SK-N-SH (cell line): Measurements from ENCODE around the gene TMEM63B. TPM values are rescaled to one million over a fixed set of nuclear protein-coding genes. Genes with fewer than 3 reads are reported as not detected.

Experiments
- CTCF ChIA-PET: fragments of 300-600, 350-600 bp; formaldehyde crosslinking; extraction: SDS; loops from one replicate; lab custom pipeline; 2021; lab: Yijun Ruan, JAX
- POLR2A ChIA-PET: fragments of 350-600 bp; sonication (Branson Sonifier 250); formaldehyde crosslinking; extraction: SDS; loops from one replicate; lab custom pipeline; 2020; ENCODE audit warnings: antibody characterized with exemption, inconsistent platforms; lab: Yijun Ruan, JAX
- DNase-seq: peaks from one replicate; pipeline ENCODE4 v3.0.0; 2012
- H2AFZ ChIP-seq: fragments of 200-600 bp; sonication (generic); 2 replicates; pipeline ENCODE4 v1.8.1; 2016; ENCODE audit warnings: antibody characterized with exemption, mild to moderate bottlenecking, low read depth
- H3F3A ChIP-seq: fragments of 200-600 bp; sonication (generic); replicated peaks from 2 replicates; pipeline ENCODE3; 2016; ENCODE audit warnings: antibody characterized with exemption, mild to moderate bottlenecking; ENCODE audit not compliant: insufficient read depth
- H3K27ac ChIP-seq, 2 experiments: fragments of 200-500 bp in 1 of 2; fragments of 200-600 bp in 1 of 2; sonication (Bioruptor generic) in 1 of 2; sonication (generic), shearing (Covaris generic) in 1 of 2; 2 replicates each; pipeline versions ENCODE4 v1.5.1 to v1.6.1; 2014 to 2016; ENCODE audit warnings: low read depth in 2 of 2, inconsistent platforms in 1 of 2, low read length in 1 of 2, mild to moderate bottlenecking in 1 of 2, mixed read lengths in 1 of 2
- H3K27me3 ChIP-seq: fragments of 200-600 bp; sonication (generic), shearing (Covaris generic); 2 replicates; pipeline ENCODE4 v1.6.1; 2016; ENCODE audit warnings: mixed run types; ENCODE audit not compliant: insufficient read depth
- H3K36me3 ChIP-seq, 2 experiments: fragments of 200-500 bp in 1 of 2; fragments of 200-600 bp in 1 of 2; sonication (Bioruptor generic) in 1 of 2; sonication (generic) in 1 of 2; replicated peaks in 1 of 2; 2 replicates each; pipeline versions ENCODE3 to v1.5.1; 2014 to 2016; ENCODE audit warnings: low read length in 1 of 2, mild to moderate bottlenecking in 1 of 2; ENCODE audit not compliant: insufficient read depth in 2 of 2, control insufficient read depth in 1 of 2
- H3K4me1 ChIP-seq, 2 experiments: fragments of 200-500 bp in 1 of 2; fragments of 200-600 bp in 1 of 2; sonication (Bioruptor generic) in 1 of 2; sonication (generic), shearing (Covaris generic) in 1 of 2; 2 replicates each; pipeline versions ENCODE4 v1.5.1 to v1.6.1; 2014 to 2016; ENCODE audit warnings: low read depth in 1 of 2, low read length in 1 of 2, mixed run types in 1 of 2; ENCODE audit not compliant: insufficient read depth in 2 of 2, control insufficient read depth in 1 of 2
- H3K4me2 ChIP-seq: fragments of 200-600 bp; sonication (generic), shearing (Covaris generic); 2 replicates; pipeline ENCODE4 v1.6.1; 2017; ENCODE audit warnings: mixed run types
- H3K4me3 ChIP-seq, 2 experiments: fragments of 200-500 bp in 1 of 2; fragments of 200-600 bp in 1 of 2; sonication (Bioruptor generic) in 1 of 2; sonication (generic), shearing (Covaris generic) in 1 of 2; 2 replicates each; pipeline versions ENCODE4 v1.5.1 to v1.8.1; 2014 to 2016; ENCODE audit warnings: low read depth in 2 of 2, inconsistent platforms in 1 of 2, low read length in 1 of 2, mild to moderate bottlenecking in 1 of 2, mixed read lengths in 1 of 2, moderate library complexity in 1 of 2
- H3K79me2 ChIP-seq: fragments of 200-600 bp; sonication (generic); 2 replicates; pipeline ENCODE4 v1.8.1; 2017; ENCODE audit warnings: mild to moderate bottlenecking; ENCODE audit not compliant: insufficient read depth
- H3K9ac ChIP-seq: fragments of 200-600 bp; sonication (generic); 2 replicates; pipeline ENCODE4 v1.6.1; 2017; ENCODE audit warnings: mixed run types
- H3K9me2 ChIP-seq: fragments of 200-600 bp; sonication (generic); 2 replicates; pipeline ENCODE4 v1.6.1; 2017; ENCODE audit warnings: mixed run types
- H3K9me3 ChIP-seq: fragments of 200-600 bp; sonication (generic); 2 replicates; pipeline ENCODE4 v1.6.1; 2017; ENCODE audit warnings: mixed run types, mild to moderate bottlenecking, moderate library complexity
- H4K20me1 ChIP-seq: fragments of 200-600 bp; sonication (generic); 2 replicates; pipeline ENCODE4 v1.6.1; 2017; ENCODE audit warnings: mild to moderate bottlenecking, mixed run types; ENCODE audit not compliant: insufficient read depth
- CHD2 ChIP-seq: fragments of 150-350 bp; IDR thresholded peaks from 2 replicates; pipeline ENCODE4 v1.6.1; 2018; ENCODE audit warnings: low read length; ENCODE audit not compliant: partially characterized antibody
- ELF1 ChIP-seq: IDR thresholded peaks from 2 replicates; pipeline ENCODE4 v1.4.0; 2012
- EP300 ChIP-seq, 2 experiments: IDR thresholded peaks; 2 replicates each; pipeline versions ENCODE4 v1.4.0 to v1.6.1; 2012; ENCODE audit warnings: borderline replicate concordance in 1 of 2, low read depth in 1 of 2, low read length in 1 of 2
- EZH2phosphoT487 ChIP-seq: fragments of 200-600 bp; sonication (generic); IDR thresholded peaks from 2 replicates; pipeline ENCODE4 v1.6.1; 2017; ENCODE audit warnings: low read depth, mixed run types, mild to moderate bottlenecking, antibody characterized with exemption, moderate library complexity, borderline replicate concordance
- FOSL2 ChIP-seq: IDR thresholded peaks from 2 replicates; pipeline ENCODE4 v1.4.0; 2012; ENCODE audit warnings: low read depth, mild to moderate bottlenecking, moderate library complexity, borderline replicate concordance
- GABPA ChIP-seq: IDR thresholded peaks from 2 replicates; pipeline ENCODE4 v1.4.0; 2012; ENCODE audit warnings: low read depth, mild to moderate bottlenecking
- MAX ChIP-seq: IDR thresholded peaks from 2 replicates; pipeline ENCODE4 v1.4.0; 2012; ENCODE audit warnings: low read depth
- NFIC ChIP-seq: IDR thresholded peaks from 2 replicates; pipeline ENCODE4 v1.4.0; 2012; ENCODE audit warnings: borderline replicate concordance
- NRF1 ChIP-seq: IDR thresholded peaks from 2 replicates; pipeline ENCODE4 v1.6.1; 2012; ENCODE audit warnings: low read depth, mild to moderate bottlenecking, low read length
- RAD21 ChIP-seq: IDR thresholded peaks from 2 replicates; pipeline ENCODE4 v1.6.1; 2012; ENCODE audit warnings: mild to moderate bottlenecking, low read length
- RCOR1 ChIP-seq: fragments of 150-350 bp; IDR thresholded peaks from 2 replicates; pipeline ENCODE4 v1.6.1; 2017; ENCODE audit warnings: antibody characterized with exemption, low read length
- RFX5 ChIP-seq: IDR thresholded peaks from 2 replicates; pipeline ENCODE4 v1.6.1; 2012; ENCODE audit warnings: mild to moderate bottlenecking, improper control_type of control experiment, low read length
- SMC3 ChIP-seq: IDR thresholded peaks from 2 replicates; pipeline ENCODE4 v1.6.1; 2012; ENCODE audit warnings: low read depth, low read length, improper control_type of control experiment
- TAF1 ChIP-seq: IDR thresholded peaks from 2 replicates; pipeline ENCODE4 v1.6.1; 2012; ENCODE audit warnings: low read depth, mild to moderate bottlenecking, low read length, moderate library complexity, borderline replicate concordance
- TCF12 ChIP-seq: IDR thresholded peaks from 2 replicates; pipeline ENCODE4 v1.4.0; 2012
- TEAD4 ChIP-seq: IDR thresholded peaks from 2 replicates; pipeline ENCODE4 v1.4.0; 2012; ENCODE audit warnings: mild to moderate bottlenecking, borderline replicate concordance; ENCODE audit not compliant: insufficient read depth
- USF1 ChIP-seq: IDR thresholded peaks from 2 replicates; pipeline ENCODE4 v1.4.0; 2012; ENCODE audit warnings: low read depth, borderline replicate concordance
- YY1 ChIP-seq: IDR thresholded peaks from 2 replicates; pipeline ENCODE4 v1.4.0; 2012; ENCODE audit warnings: low read depth, mild to moderate bottlenecking
- WGBS: methylation state at CpG from one replicate; pipeline ENCODE4 v1.1.6; 2017; ENCODE audit warnings: low lambda C conversion rate; 5-methylcytosine and 5-hydroxymethylcytosine counted together
- polyA plus RNA-seq, 3 experiments: library from polyadenylated mRNA; depleted of rRNA; stranded (reverse); fragments of >200 nt; gene quantifications; 2 replicates each; pipeline ENCODE4 v1.2.3, GENCODE V29; 2012
- TF ChIP-seq, protein P1 (sequence below): IDR thresholded peaks from 2 replicates; pipeline ENCODE4 v1.4.0; 2012; ENCODE audit warnings: low read depth, borderline replicate concordance
- TF ChIP-seq, protein P2 (sequence below): IDR thresholded peaks from 2 replicates; pipeline ENCODE4; 2012
- TF ChIP-seq, protein P3 (sequence below): fragments of 150-350 bp; IDR thresholded peaks from 2 replicates; pipeline ENCODE4 v1.6.1; 2016; ENCODE audit warnings: mild to moderate bottlenecking, low read depth, low read length

Gene TMEM63B
- polyA plus RNA-seq, 1 of the 3 experiments (the other 2 are of a cell fraction), result 52.7 TPM

DNA sequence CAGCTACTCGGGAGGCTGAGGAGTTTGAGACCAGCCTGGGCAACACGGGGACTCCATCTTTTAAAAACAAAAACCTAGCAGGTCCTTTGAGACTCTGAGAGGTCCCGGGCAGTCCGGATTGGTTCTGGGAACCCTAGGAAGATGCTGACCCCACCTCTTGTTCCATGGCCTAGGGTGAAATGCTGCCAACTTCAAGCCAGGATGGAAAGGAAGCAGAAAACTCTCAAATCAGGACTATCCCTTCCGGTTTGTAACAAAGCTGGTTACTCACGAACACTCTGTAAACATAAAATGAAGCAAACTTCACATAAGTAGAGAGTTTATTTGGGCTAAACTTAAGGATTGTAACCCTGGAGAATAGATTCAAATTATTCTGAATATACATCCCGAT is 59.3 kb downstream of the TMEM63B start:
- ChIA-PET CTCF (interaction anchor here (1.1 to 2.5 kb wide), 3 partner anchors 20 to 48 kb away, joined by 3 to 11 read pairs (median 4); no protein-coding TSS in a partner anchor), POLR2A (interaction anchor here (0.7 kb wide), 1 partner anchor 106 kb away, joined by 3 read pairs; no protein-coding TSS in a partner anchor)
- TF ChIP-seq TCF12 (no peak), FOSL2 (no peak), USF1 (no peak), RFX5 (no peak), TAF1 (no peak), NRF1 (no peak), EZH2phosphoT487 (no peak), ELF1 (no peak)
- TF ChIP-seq, protein P1, sequence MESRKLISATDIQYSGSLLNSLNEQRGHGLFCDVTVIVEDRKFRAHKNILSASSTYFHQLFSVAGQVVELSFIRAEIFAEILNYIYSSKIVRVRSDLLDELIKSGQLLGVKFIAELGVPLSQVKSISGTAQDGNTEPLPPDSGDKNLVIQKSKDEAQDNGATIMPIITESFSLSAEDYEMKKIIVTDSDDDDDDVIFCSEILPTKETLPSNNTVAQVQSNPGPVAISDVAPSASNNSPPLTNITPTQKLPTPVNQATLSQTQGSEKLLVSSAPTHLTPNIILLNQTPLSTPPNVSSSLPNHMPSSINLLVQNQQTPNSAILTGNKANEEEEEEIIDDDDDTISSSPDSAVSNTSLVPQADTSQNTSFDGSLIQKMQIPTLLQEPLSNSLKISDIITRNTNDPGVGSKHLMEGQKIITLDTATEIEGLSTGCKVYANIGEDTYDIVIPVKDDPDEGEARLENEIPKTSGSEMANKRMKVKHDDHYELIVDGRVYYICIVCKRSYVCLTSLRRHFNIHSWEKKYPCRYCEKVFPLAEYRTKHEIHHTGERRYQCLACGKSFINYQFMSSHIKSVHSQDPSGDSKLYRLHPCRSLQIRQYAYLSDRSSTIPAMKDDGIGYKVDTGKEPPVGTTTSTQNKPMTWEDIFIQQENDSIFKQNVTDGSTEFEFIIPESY, result no peak
- TF ChIP-seq, protein P2, sequence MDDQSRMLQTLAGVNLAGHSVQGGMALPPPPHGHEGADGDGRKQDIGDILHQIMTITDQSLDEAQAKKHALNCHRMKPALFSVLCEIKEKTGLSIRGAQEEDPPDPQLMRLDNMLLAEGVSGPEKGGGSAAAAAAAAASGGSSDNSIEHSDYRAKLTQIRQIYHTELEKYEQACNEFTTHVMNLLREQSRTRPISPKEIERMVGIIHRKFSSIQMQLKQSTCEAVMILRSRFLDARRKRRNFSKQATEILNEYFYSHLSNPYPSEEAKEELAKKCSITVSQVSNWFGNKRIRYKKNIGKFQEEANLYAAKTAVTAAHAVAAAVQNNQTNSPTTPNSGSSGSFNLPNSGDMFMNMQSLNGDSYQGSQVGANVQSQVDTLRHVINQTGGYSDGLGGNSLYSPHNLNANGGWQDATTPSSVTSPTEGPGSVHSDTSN, result no peak
- TF ChIP-seq, protein P3, sequence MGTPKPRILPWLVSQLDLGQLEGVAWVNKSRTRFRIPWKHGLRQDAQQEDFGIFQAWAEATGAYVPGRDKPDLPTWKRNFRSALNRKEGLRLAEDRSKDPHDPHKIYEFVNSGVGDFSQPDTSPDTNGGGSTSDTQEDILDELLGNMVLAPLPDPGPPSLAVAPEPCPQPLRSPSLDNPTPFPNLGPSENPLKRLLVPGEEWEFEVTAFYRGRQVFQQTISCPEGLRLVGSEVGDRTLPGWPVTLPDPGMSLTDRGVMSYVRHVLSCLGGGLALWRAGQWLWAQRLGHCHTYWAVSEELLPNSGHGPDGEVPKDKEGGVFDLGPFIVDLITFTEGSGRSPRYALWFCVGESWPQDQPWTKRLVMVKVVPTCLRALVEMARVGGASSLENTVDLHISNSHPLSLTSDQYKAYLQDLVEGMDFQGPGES, result no peak
- no peaks in the 10 kb centered on the region for H3K9me3 ChIP-seq
- H3F3A ChIP-seq, result no peaks in the 10 kb centered on the region
- H3K4me2 ChIP-seq, result no peak overlapping the region
- WGBS, result 62% methylated on average over 7 of the region's 7 CpGs
- H3K27me3 ChIP-seq, result no peaks in the 10 kb centered on the region; the same call in 1 of the 2 replicates
- H3K79me2 ChIP-seq, result no peaks in the 10 kb centered on the region
- H3K36me3 ChIP-seq, result no peaks in the 10 kb centered on the region
- no peak overlapping the region for H3K27ac ChIP-seq
- H3K9me2 ChIP-seq, result no peaks in the 10 kb centered on the region
- H3K9ac ChIP-seq, result no peak overlapping the region
- no peak for DNase-seq
- no peaks in the 10 kb centered on the region for H3K4me1 ChIP-seq
- H4K20me1 ChIP-seq, result no peaks in the 10 kb centered on the region
- H2AFZ ChIP-seq, result no peak overlapping the region
- no peak overlapping the region for H3K4me3 ChIP-seq

GRCh38 chr6:44188819-44189218 is 61.5 kb downstream of the TMEM63B start:
- Histone ChIP-seq H3F3A (no peaks in the 10 kb centered on the region), H3K9me3 (no peaks in the 10 kb centered on the region), H3K4me2 (no peak overlapping the region), H3K36me3 (no peaks in the 10 kb centered on the region), H3K27ac (no peak overlapping the region), H3K4me1 (no peaks in the 10 kb centered on the region; a peak in 1 of 4 replicates), H3K79me2 (no peaks in the 10 kb centered on the region), H3K9ac (no peak overlapping the region), H4K20me1 (no peaks in the 10 kb centered on the region), H3K27me3 (no peaks in the 10 kb centered on the region; the same call in 1 of the 2 replicates), H2AFZ (no peak overlapping the region), H3K9me2 (no peaks in the 10 kb centered on the region), H3K4me3 (no peak overlapping the region)
- ChIA-PET POLR2A (no interaction called here), CTCF (interaction anchor here (0.9 to 2.9 kb wide), 4 partner anchors 16 to 124 kb away, joined by 3 to 14 read pairs (median 6); partner anchors contain the start of gene AARS2)
- TF ChIP-seq EP300 (IDR thresholded peaks at IDR 0.05; ENCODE audit: borderline replicate concordance in 1 of 2, low read depth in 1 of 2, low read length in 1 of 2) (no peak), MAX (no peak), SMC3 (no peak), TEAD4 (no peak), GABPA (no peak), NRF1 (no peak), CHD2 (no peak), RAD21 (no peak), YY1 (no peak), RCOR1 (no peak), NFIC (no peak)
- TF ChIP-seq, protein P3, result no peak
- WGBS, result 69% methylated on average over 2 of the region's 2 CpGs
- no peak for DNase-seq
